ENCODE measurements around the gene MTMR12.

DNA sequence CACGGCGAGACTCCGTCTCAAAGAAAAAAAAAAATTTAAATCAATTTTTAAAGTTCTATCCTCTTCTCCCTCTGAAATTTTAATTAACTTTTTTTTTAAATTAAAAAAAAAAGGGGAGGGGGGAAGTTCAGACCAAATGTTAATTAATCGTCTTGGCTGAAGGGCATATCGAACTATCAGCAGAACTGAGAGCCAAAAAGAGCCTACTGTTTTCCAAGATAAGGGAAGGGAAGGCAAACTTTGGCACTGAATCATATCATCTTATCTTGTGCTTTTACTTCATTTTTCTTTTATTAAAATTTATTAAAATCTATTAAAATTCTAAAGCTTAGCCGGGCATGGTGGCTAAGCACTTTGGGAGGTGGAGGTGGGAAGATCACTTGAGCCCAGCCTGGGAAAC is 45.9 kb upstream of the MTMR12 start:
- TF ChIP-seq, protein P1, sequence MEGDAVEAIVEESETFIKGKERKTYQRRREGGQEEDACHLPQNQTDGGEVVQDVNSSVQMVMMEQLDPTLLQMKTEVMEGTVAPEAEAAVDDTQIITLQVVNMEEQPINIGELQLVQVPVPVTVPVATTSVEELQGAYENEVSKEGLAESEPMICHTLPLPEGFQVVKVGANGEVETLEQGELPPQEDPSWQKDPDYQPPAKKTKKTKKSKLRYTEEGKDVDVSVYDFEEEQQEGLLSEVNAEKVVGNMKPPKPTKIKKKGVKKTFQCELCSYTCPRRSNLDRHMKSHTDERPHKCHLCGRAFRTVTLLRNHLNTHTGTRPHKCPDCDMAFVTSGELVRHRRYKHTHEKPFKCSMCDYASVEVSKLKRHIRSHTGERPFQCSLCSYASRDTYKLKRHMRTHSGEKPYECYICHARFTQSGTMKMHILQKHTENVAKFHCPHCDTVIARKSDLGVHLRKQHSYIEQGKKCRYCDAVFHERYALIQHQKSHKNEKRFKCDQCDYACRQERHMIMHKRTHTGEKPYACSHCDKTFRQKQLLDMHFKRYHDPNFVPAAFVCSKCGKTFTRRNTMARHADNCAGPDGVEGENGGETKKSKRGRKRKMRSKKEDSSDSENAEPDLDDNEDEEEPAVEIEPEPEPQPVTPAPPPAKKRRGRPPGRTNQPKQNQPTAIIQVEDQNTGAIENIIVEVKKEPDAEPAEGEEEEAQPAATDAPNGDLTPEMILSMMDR (conservative IDR thresholded peaks at IDR 0.05), result no peak
- TF ChIP-seq EZH2 (IDR thresholded peaks at IDR 0.05; ENCODE audit: low read depth), result no peak
